GM18861 (cell line): ENCODE data around the gene HES6.
A peak's percentile ranks its signal among the peaks of the same experiment; 100 is the strongest.
"Not testable (repeated sequence)": the region's sequence is repeated elsewhere in the genome, so short reads cannot be mapped to it uniquely, and the experiment has no call there.

Experiments
- ATAC-seq: cut with Tn5 transposase; IDR thresholded peaks from one replicate; pipeline ENCODE4 v1.9.1; 2021; ENCODE audit not compliant: unreplicated experiment

The HES6 gene

DNA sequence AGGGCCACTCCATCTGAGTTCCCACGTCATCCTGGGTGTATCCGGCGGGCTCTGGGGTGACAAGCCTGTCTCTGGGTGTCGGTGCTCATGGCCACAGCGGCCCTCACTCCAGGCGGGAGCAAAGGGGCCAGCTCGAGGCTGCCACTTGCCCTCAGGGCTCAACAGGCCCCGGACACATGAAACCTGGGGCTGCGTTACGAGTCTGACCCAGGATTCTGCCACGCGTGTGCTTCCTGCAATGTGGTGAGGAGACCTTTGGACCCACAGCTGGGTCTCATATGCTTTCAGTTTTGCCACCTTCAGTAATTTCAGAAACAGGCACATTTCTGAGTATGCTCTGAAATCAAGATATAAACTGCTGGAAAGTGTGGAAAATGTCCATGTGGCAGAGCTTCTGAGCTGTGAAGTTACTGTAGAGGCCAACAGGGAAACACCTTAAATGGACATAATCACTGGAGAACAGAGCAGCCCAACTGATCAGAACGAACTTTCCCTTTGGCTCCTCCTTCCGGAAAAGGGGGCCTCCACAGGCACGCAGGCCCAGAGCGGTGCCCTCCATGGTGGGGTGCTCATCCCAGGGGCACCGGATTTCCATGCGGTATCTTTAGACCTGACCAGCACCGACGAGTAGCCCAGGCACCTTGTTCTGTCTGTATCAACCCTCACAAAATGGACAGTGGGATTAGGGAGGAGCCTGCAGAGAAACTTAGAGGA is 34.5 kb upstream of the HES6 start:
- no peak for ATAC-seq

DNA sequence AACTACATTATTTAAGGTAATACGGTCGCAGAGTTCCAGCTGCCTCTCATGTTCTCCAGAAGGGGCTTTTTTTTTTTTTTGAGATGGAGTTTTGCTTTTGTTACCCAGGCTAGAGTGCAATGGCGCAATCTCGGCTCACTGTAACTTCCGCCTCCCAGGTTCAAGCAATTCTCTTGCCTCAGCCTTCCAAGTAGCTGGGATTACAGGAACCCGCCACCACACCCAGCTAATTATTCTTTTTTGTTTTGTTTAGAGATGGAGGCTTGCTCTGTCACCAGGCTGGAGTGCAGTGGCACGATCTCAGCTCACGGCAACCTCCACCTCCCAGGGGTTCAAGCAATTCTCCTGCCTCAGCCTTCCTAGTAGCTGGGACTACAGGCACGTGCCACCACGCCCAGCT is 33.6 kb upstream of the HES6 start:
- not testable (repeated sequence) for ATAC-seq

DNA sequence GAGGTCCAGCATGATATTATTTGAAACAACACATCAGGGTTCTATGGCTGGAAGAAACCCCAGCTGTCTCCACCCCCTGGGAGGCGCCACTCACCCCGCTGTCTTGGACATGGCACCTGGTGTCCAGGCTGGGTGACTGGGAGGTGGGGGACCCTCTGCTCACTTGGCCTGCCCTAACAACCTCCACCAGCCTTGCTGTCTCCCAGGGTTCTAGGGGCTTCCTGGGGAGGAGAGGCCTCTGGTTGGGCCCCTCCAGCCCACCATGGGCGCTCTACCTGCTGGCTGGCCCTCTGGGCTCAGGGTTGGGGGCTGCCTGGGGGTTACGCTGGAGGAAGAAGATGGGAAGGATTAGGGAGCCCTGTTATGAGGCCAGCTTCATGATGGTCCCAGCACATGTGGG is 32.3 kb upstream of the HES6 start:
- ATAC-seq = no peak

DNA sequence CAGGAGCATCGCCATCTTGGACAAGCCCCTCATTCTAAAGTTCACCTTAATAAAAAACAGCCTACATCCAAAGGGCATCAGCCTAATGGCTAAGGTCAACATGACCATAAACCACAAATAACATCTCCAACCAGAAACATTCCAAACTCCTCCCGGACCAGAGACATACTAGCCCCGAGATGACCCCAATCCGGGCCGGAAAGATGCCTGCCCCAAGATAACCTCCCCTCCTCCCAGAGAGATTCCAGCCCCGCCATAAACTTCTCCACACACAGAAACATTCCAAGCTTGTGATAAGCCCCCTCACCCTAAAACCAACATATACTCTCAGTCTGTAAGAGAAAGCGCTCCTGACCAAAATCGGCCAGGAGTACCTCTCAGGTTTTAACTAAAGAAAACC is 31.8 kb upstream of the HES6 start:
- not testable (repeated sequence) for ATAC-seq

DNA sequence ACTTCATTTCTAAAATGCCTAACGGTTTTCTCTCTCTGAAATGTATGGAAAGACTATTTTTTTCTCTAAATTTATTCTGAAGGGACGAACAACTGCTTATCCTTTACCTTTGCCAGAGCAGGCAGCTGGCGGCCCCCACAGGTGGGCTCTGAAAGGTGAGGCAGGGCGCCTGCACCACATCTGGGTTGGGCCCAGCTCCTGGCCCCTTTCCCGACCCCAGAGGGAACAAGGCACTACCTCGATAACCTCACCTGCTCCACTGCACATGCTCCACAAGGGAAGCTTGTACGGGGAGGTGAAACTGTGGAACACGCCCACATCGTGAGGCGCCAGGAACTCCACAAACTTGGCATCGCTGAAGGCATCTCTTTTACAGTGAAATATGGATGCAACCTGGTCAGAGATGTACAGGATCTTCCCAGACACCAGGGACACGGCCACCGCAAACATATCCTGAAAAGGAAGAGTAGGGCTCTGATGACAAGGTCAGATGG is 31.3 kb upstream of the HES6 start:
- ATAC-seq = no peak

DNA sequence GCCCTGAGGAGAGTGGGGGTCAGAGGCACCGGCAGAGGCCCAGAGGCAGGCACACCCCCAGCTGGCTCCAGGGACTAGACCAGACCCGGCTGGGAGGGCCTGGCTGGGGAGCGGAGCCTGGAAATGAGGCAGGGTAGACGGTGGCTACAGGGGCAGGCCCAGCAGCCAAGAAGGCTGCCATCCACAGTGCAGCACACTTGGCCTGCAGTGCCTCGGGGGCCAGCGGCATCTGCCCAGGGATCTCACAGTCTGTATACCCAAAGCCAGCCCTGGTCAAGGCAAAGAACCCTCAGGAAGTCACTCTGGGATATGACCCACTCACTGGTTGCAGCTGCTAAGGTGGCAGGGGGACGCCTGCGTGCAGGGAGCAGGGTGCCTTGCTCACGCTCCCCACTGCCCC is 30.8 kb upstream of the HES6 start:
- no peak for ATAC-seq

DNA sequence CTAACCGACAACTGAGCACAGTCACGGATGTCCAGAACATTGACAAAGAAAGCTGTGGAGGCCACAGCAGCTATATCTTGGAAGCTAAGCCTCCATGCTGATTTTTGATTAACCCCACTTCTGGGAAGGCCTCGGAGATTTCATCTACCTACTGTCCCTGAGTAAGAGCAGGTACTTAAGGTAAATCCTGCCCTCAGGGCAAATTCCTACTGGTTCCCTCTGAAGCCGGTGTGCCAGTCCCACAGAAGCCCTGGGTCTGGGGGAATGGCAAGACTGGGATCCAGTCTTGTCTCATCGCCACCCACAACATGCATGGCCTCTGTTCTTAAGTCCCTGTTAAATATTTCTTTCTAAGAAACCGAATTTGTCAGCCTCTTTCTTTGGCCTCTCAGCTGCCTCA is 29.9 kb upstream of the HES6 start:
- no peak for ATAC-seq

DNA sequence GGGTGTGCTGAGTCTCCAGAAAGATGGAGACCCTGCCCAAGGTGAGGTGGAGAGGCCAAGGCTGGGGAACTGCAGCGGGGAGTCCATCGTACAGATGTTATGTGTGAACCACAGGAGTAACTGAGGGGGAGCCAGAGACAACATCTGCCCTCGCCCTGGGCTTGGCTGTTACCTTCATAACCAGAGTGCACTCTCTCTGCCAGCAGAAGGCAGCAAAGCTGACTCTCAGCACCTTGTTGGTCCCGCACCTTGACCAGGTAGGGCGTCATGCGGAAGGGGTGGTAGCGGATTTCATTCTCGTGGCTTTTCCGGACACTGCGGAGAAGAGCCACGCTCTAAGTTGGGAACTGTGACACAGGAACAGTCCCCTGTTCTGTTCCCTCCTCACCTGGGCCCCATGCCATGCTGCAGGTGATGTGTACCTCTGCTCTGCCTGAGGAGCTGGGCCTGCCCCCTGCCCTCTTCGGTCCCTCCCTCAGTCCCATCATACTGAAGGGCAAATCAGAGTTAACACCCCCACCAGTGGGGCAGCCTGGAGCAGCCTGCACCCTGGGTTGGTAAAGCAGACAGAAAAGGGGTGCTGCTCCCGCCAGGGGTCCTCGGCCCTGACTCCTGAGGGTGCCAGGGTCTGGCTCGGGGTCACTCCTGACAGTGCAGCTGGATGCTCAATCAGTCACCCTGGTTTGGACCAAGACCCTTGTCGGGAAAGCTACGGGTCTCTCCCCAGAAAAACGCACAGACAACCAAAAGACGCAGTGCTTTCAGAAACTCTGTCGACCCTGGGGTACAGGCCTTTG is 28.2 kb upstream of the HES6 start:
- ATAC-seq = no peak

DNA sequence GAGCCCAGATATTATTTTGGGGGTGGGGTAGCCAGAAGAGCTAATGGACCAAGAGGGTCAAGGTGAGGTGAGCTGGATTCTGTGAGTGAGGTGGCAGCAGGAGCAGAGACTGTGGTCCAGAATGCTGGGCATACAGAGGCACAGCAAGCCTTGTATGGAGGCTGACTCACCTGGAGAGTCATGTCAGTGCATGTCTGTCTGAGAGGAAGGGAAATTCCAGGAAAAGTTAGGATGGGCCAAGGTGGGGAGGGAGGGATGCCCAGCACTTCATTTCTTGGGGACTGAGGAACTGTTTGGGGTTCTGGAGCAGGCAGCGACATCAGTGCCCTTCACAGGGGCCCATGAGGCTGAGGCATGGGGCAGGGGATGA is 27.5 kb upstream of the HES6 start:
- ATAC-seq = no peak

DNA sequence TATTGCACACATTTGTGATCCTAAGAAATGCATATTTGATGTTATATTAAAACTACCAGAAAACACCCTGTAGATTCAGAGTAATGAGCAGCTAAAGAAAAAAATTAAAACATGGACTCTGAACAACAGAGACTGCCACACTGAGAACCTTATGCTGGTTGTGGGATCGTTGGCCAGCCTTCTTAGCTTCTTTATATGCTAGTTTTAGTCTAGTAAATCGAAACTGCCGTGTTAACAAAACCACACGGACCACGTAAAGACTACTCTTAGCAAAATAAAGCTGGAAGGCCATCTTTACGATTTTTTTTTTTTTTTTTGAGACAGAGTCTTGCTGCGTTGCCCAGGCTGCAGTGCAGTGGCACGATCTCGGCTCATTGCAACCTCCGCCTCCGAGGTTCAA is 25.8 kb upstream of the HES6 start:
- ATAC-seq = no peak

DNA sequence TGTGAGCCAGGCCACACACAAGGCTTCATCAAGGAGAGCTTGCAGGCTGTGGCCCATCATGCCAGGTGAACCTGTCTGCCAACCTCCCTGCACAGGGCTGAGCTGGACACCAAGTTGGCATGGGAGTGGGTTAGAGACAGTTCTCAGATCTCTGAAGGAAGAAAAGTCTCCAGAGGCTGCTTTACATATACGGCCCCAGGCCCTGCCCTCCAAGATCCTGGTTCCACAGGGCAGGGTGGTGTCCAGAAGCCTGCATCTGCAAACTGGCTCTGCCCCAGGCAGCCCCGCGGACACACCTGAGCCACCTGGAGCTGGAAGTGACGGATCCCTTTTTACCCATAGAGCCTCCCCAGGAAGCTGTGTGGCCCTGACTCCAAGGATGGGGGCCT is 24.2 kb upstream of the HES6 start:
- no peak for ATAC-seq

DNA sequence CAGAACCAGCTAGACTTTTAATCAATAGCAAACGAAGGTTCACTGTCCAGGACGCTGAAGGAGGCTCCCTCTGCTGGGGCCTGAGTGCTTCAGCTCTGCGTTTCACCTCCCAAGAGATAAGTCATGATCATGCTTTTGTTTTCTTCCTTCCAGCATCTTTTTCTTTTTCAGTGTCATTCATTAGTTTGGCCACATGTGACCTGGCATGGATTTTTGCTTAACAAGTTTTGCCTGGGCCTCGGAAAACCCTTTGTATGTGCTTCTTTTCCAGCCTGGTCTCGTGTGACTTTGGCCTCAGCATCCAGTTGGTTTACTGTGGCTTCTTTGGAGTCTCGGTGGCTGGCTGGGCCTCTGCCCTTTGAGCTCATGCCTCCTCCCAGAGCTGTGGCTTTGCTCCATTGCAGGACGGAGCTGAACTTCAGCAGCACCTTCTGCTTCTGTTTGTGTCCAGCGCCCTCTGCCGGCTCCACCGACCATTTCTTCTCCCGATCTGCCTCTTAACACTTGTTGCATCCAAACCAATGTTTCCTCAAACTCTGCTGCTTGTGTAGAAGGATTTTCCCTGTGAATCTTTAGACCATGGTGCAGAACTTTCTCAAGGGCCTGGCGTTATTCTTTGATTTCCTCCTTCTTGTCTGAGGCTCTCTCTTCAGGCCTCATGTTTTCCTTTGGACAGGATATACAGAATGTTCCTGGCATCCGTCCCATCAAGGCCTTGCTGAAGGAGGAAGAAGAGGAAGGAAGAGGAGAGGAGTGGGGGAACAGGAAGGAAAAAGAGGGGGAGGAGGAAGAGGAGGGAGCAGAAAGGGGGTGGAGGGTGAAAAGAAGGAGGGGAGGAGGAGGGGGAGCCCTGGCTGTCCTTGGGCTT is 23.6 kb upstream of the HES6 start:
- no peak for ATAC-seq

DNA sequence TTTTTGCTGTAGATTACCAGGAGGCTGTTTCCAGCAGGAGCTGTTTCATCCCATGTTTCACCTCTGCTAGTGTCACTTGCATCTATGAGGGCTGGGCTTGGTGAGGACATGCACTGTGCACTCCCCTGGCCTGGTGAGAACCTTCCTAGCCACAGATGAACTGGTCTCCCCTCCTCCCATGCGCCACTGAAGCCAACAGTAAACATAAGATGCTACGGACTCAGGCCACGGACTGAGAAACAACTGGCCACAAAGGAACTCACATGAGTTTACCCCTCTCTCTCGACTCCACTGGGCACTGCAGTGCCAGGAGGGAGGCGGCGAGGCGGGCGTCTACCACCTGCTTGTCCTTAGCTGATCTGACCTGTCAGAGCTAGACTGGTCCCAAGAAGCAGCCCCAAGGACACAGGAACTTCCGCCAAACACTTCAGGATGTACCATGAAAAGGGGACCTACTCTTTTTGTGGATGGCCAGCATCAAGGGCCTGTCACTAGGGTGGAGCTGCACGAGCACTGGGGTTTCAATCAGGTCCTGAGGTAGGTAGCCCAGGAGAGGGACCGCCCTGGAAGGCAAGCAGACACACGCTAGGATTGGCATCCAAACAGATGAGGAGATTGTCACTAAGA is 22.8 kb upstream of the HES6 start:
- no peak for ATAC-seq

DNA sequence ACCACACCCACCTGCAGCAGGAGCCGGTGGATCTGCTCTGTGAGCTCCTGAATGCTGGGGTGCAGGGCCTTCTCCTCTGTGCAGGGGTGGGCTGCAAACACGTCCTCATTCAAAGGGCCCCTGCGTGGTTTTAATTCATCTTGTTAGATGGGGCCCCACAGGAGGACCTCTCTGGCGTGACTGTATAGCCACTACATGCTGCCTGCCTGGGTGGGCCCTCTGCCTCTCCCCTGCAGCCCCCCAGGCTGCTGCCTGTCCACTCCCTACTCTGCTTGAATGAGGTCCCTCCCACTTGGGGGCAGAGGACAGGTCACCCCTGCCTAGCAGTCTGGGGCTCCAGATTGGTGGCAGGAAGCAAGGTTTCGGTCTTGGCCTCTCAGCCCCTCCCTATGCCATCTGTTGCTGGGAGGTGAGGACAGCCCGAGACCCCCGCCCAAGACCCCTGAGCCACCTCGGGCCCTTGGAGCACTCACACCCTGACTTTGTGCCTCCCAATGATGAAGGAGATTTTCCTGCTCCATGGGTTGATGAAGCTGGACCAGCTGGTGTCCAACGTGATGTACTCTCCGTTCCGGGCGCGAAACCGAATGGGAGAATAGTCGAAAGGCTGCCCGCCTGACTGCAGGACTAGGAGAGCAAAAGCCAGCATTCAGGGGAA is 22.0 kb upstream of the HES6 start:
- no peak for ATAC-seq

DNA sequence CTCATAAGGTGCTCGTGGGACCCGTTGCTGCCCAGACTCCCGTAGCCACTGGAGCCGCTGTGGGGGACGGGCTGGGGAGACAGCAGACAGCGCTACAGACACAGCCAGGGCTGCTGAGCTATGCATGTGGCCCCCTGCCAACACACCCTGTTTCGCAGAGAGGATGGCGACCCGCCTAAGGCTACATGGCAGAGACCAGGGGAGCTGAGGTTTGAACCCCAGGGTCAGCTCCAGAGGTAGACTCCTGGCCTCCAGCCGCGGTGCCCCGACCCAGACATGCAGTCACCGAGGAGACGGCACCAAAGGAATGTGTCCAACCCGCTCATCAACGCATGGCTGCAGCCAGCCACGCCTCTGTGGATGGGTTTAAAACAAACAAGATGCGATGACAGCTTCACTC is 21.0 kb upstream of the HES6 start:
- no peak for ATAC-seq

DNA sequence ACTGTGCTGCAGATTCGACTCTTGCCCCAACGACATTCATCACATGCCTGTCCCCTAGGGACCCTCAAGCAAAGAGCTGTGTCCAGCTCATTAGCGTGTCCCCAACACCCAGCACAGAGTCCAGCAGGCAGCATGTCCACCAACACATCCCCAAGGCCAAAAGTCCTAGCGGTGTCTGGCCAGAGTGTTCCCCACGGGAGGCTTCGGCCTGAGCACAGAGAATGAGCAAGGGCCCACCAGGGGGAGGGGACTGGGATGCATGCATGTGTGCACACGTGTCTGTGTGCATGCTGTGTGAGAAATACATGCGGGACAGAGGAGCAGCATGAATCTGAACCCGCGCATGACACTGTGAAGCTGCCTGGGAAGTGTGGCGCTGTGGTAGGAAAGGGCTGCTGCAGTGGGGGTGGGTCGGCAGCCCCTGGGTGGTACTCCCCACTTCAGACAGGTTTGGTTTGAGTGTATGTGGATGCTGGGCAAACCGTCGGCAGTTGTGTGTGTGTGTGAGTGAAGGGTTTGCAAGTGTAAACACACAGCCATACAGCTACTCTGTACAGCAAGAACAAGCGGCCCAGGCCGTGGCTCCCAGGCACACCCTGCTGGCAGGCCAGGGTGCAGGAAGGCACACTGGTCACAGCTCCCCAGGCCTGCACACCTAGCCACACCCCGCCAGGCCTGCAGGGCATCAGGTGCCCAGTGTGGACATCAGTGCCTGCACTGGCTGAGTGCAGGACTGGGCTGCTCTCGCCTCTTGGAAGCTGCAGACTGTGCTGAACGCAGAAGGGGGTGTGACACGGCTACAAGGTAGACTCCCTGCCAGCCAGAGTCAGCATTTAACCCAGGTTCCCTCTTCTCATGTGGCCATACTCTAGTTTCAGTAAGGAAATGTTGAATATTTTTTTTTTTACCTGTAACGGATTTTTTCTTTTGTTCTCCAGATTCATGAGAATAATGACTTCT is 19.5 kb upstream of the HES6 start:
- ATAC-seq = no peak

DNA sequence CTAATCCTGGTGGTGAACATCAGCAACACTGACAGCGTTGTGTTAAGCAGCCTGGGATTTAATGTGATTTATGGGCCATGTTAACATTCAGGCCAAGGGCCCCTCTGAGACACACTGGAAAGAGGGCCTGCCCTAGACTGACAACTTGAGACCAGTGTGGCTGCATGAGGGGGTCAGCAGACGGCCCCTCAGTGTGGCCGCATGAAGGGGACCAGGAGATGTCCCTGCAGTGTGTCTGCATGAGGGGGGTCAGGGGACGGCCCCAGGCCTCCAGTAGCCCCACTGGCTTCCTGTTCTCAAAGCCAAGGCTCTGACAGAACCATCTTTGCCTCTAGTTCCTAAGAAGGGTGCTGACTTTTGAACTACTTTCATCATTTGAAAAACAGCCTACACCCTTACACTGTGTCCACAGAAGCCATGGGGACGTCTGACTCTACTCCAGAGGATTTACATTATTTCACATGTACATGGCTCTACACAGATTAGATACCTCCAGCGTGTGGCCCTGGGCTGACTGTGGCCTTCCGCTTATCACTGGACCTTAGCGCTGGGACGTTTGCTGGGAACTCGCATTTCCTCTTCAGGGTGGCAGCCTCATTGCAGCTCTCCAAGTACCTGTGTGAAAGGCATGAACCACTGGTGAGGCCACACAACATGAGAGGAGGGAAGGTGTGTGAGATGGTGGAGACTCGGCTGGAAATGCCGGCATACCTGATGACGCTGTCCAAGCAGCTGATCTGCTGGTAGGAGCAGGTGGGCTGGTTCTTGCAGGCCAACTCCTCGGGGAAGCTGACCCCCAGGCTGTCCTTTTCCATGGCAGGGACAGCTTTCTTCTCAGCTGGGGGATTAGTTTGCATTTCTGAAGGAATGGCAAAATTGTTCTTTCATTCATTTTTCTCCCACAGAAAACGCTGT is 18.2 kb upstream of the HES6 start:
- ATAC-seq = no peak

DNA sequence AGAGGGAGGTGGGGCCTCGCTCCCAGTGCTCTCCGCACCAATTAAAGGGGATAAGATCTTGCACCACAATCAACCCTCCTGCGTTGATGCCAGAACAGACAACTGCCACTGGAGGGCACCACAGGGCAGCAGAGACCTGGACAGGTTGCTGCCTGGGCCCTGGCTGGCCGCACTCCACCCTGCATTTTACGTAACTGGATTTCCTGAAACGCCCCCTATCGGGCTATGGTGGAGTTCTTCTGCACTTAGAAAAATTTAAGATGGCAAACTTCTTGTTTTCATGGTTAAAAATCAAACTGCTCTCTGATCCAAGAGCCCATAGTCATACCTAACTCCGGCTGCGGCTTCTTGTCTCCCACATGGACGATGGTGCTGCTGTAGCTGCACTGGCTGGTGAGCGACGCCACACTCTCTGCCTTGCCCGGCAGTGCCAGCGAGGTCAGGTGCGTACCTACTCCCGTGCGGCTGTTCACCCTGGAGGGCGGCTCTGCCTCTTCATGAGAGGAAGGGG is 16.8 kb upstream of the HES6 start:
- peak; percentile 61 for ATAC-seq
